Uterus (tissue), 2 donors: ENCODE measurements around the gene RAI1.

Experiments used
- POLR2A ChIP-seq, 2 donors: fragments of 450-650 bp; IDR thresholded peaks; one replicate each; pipeline ENCODE4 v1.6.1; 2016; ENCODE audit warnings: antibody characterized with exemption in 2 of 2, mild to moderate bottlenecking in 1 of 2, moderate library complexity in 1 of 2
- TF ChIP-seq, protein P1 (sequence below), 4 experiments: fragments of 200-600 bp in 2 of 4; fragments of 450-650 bp in 2 of 4; sonication (generic) in 2 of 4; IDR thresholded peaks; one replicate each; pipeline ENCODE4 v1.5.1; 2016 to 2019; ENCODE audit warnings: antibody characterized with exemption in 4 of 4, mild to moderate bottlenecking in 2 of 4, moderate library complexity in 1 of 4

GRCh38 chr17:17831208-17832031 is 150.2 kb downstream of the RAI1 start:
- TF ChIP-seq, protein P1, sequence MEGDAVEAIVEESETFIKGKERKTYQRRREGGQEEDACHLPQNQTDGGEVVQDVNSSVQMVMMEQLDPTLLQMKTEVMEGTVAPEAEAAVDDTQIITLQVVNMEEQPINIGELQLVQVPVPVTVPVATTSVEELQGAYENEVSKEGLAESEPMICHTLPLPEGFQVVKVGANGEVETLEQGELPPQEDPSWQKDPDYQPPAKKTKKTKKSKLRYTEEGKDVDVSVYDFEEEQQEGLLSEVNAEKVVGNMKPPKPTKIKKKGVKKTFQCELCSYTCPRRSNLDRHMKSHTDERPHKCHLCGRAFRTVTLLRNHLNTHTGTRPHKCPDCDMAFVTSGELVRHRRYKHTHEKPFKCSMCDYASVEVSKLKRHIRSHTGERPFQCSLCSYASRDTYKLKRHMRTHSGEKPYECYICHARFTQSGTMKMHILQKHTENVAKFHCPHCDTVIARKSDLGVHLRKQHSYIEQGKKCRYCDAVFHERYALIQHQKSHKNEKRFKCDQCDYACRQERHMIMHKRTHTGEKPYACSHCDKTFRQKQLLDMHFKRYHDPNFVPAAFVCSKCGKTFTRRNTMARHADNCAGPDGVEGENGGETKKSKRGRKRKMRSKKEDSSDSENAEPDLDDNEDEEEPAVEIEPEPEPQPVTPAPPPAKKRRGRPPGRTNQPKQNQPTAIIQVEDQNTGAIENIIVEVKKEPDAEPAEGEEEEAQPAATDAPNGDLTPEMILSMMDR (IDR thresholded peaks at IDR 0.05), result no peak
- no peak for TF ChIP-seq POLR2A (IDR thresholded peaks at IDR 0.05)
